Spinal cord (tissue), 10 donors: ENCODE measurements around the gene PRSS21. TPM values are rescaled to one million over a fixed set of nuclear protein-coding genes. Genes with fewer than 3 reads are reported as not detected.
A peak's percentile ranks its signal among the peaks of the same experiment; 100 is the strongest.

Experiments
- DNase-seq, 6 donors: peaks; one replicate each; pipeline versions ENCODE4 v3.0.0 to v3.0.0-alpha.2; 2013 to 2015; ENCODE audit warnings: low spot score in 6 of 6, low read depth in 4 of 6
- H3K27ac ChIP-seq: one replicate; pipeline ENCODE4 v1.5.1; 2013; ENCODE audit warnings: low read depth, low read length, control low read depth
- H3K27me3 ChIP-seq: one replicate; pipeline ENCODE4 v1.6.1; 2013; ENCODE audit warnings: low read length; ENCODE audit not compliant: control insufficient read depth, insufficient read depth
- H3K36me3 ChIP-seq: one replicate; pipeline ENCODE4 v1.6.1; 2013; ENCODE audit warnings: low read length; ENCODE audit not compliant: control insufficient read depth, insufficient read depth
- H3K4me1 ChIP-seq: one replicate; pipeline ENCODE4 v1.6.1; 2013; ENCODE audit warnings: low read length; ENCODE audit not compliant: control insufficient read depth, insufficient read depth
- H3K4me3 ChIP-seq: one replicate; pipeline ENCODE4 v1.5.1; 2013; ENCODE audit warnings: low read depth, low read length, control low read depth
- H3K9me3 ChIP-seq: one replicate; pipeline ENCODE4 v1.6.1; 2013; ENCODE audit warnings: low read length; ENCODE audit not compliant: control insufficient read depth, insufficient read depth
- WGBS: methylation state at CpG from one replicate; pipeline ENCODE4 v1.1.5; 2013; ENCODE audit warnings: missing lambda C conversion rate; ENCODE audit not compliant: insufficient coverage; 5-methylcytosine and 5-hydroxymethylcytosine counted together
- polyA plus RNA-seq, 2 donors: library from polyadenylated mRNA; unstranded; fragments of 120-200 nt; gene quantifications; one replicate each; pipeline ENCODE4 v1.2.1, GENCODE V29; 2013; ENCODE audit not compliant: insufficient read length in 2 of 2
- total RNA-seq, 2 donors: library from RNA; depleted of rRNA in 1 of 2; stranded (reverse); fragments of 120-200 nt in 1 of 2; fragments of >200 nt in 1 of 2; gene quantifications; one replicate each; pipeline versions ENCODE4 v1.2.3 to v1.2.4, GENCODE V29; 2013 to 2014
- donor health status: healthy.

The PRSS21 gene
- total and polyA plus RNA-seq, 4 donors = 0.28 TPM; not detected in 3

DNA sequence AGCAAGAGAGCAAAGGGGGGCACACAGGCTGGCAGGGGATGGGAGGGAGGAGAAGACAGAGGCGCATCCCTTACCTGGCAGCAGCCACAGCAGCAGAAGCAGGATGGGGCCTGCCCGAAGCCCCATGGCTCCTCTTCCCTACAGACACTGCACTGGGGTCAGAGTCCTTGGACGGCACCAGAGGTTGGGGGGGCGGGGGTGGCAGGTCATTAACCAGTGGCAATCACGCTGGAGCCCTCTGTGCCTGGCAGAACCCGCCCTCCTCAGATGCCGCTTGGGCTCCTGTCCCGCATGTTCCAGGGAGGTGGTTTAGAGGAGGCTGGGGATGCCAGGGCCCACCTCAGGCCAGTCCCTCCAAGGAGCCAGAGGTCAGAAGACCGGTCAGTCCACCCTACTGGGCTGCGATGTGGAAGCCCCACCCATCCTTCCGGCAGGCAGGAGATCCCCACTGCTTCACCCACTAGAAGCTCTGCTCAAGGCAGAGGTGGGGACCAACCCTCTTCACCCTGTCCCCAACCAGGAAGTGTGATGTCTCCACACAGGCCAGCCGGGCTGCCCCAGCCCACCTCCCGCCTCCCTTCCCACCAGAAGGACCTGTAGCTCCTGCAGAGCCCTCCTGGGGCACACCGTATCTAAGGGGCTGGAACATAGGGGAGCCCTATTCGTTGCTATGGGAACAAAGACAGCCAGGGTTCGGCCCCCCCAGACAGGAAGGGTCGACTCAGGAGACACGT is 24.7 kb downstream of the PRSS21 start:
- Histone ChIP-seq H3K9me3 (no peaks in the 10 kb centered on the region), H3K4me1 (peaks cover 21% of the 10 kb centered on the region), H3K36me3 (no peaks in the 10 kb centered on the region), H3K27me3 (peaks cover 5% of the 10 kb centered on the region), H3K4me3 (peak overlapping the region; percentile 54), H3K27ac (no peak overlapping the region)
- DNase-seq = no peak
- WGBS = 85% methylated on average over 17 of the region's 18 CpGs

DNA sequence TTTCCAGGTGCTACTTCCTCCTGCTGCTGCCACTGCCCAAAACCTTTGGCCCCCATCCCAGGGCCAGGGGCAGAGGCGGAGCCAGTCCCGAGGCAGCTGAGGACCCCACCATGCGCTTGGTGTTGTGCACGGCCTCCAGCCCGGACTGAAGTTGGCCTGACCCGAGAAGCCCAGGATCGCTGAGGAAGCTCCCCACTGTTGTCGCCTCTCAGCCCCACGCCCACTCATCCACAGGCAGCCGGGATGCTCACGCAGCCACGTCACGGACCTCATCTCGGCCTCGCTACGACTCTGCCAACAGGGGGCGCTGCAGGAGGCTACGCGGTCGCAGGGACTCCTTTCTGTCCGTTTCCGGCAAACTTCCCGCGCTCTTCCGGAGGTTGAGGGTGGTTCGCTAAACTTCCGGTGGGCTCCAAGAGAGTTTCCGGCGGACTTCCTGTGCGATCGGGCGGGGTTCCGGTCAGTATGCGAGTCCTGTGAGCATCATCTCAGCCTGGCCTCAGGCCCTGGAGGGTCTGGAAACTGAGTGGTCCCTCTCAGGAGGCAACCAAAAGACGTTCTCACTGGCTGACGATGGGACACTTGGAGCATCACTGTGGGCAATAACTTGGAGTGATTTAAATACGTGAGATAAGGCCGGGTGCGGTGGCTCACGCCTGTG is 25.4 kb downstream of the PRSS21 start:
- Histone ChIP-seq H3K27ac (no peak overlapping the region), H3K9me3 (no peaks in the 10 kb centered on the region), H3K36me3 (no peaks in the 10 kb centered on the region), H3K4me3 (peak overlapping the region; percentile 54), H3K4me1 (peaks cover 21% of the 10 kb centered on the region), H3K27me3 (peaks cover 5% of the 10 kb centered on the region)
- DNase-seq = peak in 4 of 6 donors; percentile 35 to 78 (median 38)
- 39% methylated on average over 40 of the region's 40 CpGs for WGBS

DNA sequence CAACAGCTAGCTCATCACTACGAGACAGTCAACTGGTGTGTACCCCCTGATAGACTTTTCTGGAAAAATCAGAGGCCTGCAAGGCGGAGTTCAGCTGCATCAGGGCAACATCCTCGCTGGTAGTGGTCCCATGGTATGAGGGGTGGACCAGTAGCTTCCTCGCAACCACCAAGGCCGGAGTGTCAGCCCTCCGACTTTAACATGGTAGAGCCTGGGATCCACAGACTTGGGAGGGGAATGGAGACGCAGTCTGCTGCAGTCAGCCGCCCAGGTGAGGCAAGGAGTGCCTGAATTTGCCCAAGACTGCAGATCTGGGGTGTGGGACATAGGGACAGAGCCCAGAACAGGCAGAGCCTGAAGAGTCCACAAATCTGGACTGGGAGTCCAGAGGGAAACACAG is 26.5 kb downstream of the PRSS21 start:
- H3K9me3 ChIP-seq = peaks cover 2% of the 10 kb centered on the region
- H3K27me3 ChIP-seq = peaks cover 5% of the 10 kb centered on the region
- H3K4me3 ChIP-seq = no peak overlapping the region
- H3K36me3 ChIP-seq = no peaks in the 10 kb centered on the region
- no peak for DNase-seq
- no peak overlapping the region for H3K27ac ChIP-seq
- 81% methylated on average over 7 of the region's 8 CpGs for WGBS
- H3K4me1 ChIP-seq = peaks cover 18% of the 10 kb centered on the region

DNA sequence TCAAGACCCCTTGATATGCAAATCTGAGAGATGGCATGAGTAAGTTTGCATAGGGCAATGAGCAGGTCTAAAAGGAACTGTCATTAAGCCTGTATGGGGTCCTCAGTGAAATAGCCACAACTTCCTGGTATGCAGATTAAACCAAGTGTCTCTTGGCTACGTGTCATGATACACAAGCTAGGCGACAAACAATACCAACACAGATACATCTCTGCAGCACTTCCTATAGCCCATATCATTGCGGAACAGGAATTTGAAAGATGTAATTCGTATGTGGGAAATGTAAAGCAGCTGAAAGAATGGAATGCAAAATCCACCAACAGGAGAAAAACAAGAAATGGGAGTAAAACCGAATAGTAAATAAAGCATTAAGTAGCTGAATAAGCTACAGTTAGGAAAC is 28.1 kb downstream of the PRSS21 start:
- H3K27ac ChIP-seq = no peak overlapping the region
- no peak for DNase-seq

DNA sequence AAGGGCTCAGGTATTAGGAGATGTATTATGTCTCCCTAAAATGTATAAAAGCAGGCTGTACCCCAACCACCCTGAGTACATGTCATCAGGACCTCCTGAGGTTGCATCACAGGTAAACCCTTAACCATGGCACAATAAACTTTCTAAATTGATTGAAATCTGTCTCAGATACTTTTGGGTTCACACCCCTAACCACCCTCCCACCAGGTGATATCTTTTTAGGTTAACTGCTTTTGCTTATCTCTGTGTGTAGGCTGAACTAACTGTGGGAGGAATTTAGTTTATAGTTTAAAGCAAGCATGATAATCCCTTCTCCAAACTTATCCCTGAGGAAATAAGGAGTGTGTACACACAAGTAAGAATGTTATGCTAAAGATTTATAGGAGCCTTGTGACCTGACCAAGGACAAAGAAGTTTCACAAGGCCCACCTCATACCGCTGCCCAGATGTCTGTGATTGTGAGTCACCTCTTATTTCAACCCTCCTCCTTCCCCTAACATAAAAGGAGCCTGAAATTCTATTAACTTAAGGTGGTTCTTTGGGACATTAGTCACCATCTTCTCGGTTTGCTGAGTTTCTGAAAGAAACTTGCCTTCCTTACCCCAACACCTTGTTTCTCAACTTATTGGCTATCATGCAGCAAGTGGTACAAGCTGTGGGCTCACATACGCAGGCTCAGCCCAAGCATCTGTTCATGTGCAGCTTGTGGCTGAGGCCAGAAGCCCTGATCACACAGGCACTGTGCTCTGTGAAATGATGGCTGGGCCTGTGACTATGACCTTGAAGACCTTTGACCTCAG is 29.7 kb downstream of the PRSS21 start:
- Histone ChIP-seq H3K27me3 (peaks cover 8% of the 10 kb centered on the region), H3K27ac (no peak overlapping the region)
- no peak for DNase-seq

More for the DNA sequence above, 28.1 kb downstream of the PRSS21 start:
- H3K4me3 ChIP-seq = no peak overlapping the region
- H3K27me3 ChIP-seq = peaks cover 8% of the 10 kb centered on the region
- 64% methylated on average over 2 of the region's 5 CpGs for WGBS
- peaks cover 11% of the 10 kb centered on the region for H3K4me1 ChIP-seq
- H3K9me3 ChIP-seq = peaks cover 2% of the 10 kb centered on the region
- H3K36me3 ChIP-seq = no peaks in the 10 kb centered on the region

DNA sequence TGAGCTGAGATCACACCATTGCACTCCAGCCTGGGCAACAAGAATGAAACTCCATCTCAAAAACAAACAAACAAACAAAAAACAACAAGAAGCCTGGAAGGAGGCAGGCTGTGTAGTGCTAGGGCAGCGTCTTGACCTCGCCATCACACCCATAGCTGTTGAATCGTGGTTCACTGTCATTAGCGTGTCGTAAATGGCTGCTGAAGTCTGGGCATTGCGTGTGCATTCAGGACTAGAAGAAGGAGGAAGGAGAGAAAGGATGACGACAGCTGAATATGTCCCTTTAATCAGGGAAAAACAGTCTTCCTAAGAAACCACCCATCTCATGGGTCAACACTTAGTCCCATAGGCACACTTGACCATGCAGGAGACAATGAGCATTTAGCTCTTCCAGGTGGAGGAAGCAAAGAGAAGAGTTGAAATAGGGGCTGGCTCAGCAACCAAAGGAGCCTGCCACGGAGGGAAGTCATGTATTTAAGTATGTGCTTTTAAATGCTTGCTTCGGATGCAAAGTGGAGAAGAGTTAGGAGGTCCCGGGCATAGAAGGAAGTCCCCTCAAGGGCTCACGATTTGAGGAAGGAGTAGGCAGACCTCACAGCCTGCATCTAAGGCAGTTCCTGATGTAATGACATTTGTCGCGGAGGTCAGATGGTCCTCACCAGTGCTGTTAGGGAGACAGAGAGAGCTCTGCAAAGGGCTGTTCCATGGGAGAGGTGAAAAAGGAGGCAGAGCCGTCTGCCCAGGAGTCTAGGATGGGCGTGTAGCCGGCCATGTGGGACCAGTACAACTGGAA is 32.1 kb downstream of the PRSS21 start:
- 72% methylated on average over 14 of the region's 16 CpGs for WGBS
- Histone ChIP-seq H3K27ac (no peak overlapping the region), H3K9me3 (peaks cover 2% of the 10 kb centered on the region), H3K36me3 (no peaks in the 10 kb centered on the region), H3K4me1 (no peaks in the 10 kb centered on the region), H3K4me3 (no peak overlapping the region), H3K27me3 (peaks cover 13% of the 10 kb centered on the region)
- DNase-seq = no peak

More for the DNA sequence above, 29.7 kb downstream of the PRSS21 start:
- peaks cover 10% of the 10 kb centered on the region for H3K4me1 ChIP-seq
- peaks cover 2% of the 10 kb centered on the region for H3K9me3 ChIP-seq
- no peak overlapping the region for H3K4me3 ChIP-seq
- H3K36me3 ChIP-seq = no peaks in the 10 kb centered on the region
- 28% methylated on average over 2 of the region's 3 CpGs for WGBS

DNA sequence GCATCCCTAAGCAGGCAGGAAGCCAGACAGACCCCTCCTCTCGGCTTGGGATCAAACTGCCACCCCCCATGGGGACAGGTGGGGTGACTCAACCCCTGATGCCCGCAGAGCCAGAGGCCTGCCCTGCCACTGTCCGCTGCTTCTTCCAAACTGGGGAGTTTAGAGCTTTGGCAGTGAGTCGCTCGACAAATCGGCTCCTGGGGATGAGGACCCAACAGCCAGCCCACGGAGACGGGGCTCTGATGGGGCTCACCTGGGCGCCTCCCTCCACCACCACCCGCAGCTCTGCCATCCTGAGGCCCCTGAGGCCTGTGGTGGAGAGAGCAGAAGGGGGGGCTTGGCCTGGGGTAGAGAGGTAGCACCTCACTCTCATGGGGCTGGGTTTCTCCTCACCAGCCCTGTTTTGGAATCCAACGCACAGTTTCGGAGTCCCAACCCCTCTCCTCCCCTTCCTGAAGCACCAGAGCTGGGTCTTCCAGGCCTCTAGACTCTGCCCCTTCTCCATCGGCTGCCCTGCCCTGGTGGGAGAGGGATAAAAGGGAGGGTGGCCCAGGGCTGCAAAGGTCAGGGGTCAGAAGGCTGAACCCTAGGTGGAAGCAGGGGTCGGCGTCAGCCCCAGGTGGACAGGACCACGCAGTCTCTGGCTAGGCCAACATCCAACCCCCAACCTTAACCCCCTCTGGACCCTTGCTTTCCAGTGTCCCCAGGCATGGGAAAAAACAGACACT is 35.1 kb downstream of the PRSS21 start:
- no peaks in the 10 kb centered on the region for H3K4me1 ChIP-seq
- H3K27me3 ChIP-seq = peaks cover 27% of the 10 kb centered on the region
- DNase-seq = no peak
- no peaks in the 10 kb centered on the region for H3K36me3 ChIP-seq
- no peak overlapping the region for H3K27ac ChIP-seq
- H3K4me3 ChIP-seq = no peak overlapping the region
- H3K9me3 ChIP-seq = peaks cover 2% of the 10 kb centered on the region
- 87% methylated on average over 7 of the region's 16 CpGs for WGBS

DNA sequence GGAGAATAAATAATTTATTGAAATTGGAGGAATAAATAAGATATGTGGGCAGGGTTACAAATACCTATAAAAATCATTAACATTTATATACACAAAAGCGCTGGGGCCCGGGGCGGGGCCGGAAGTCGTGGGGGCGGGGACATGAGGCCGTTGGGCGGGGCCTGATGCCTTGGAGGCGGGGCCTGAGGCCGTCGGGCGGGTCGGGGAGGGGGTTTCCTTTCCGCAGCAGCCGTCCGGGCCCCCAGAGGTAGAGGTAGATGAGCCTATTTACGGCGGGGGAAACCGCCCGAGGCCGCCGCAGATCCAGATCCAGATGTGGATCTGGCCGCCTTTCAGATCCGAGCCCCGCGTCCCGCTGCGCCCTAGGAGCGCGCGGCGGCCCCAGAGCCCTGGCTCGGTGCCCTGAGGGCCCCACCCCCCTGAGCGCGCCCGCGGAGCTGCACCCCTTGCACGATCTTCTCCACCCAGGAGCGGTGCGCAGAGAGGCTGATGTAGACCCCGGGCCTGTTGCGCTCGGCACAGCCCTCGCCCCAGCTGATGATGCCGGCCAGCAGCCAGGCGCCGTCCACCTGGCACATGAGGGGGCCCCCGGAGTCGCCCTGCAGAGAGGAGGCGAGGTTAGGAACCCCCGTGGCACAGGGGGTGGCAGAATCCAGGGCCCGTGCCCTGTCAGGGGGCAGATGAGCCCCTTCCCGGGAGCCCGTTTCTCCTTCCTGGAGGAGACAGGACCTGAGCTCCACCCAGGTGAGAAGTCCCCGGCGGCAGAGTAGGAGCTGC is 35.9 kb downstream of the PRSS21 start:
- WGBS = 44% methylated on average over 48 of the region's 56 CpGs
- no peak for DNase-seq
- H3K27ac ChIP-seq = no peak overlapping the region
- H3K9me3 ChIP-seq = peaks cover 2% of the 10 kb centered on the region
- H3K36me3 ChIP-seq = no peaks in the 10 kb centered on the region
- no peak overlapping the region for H3K4me3 ChIP-seq
- H3K4me1 ChIP-seq = peaks cover 1% of the 10 kb centered on the region
- peaks cover 35% of the 10 kb centered on the region for H3K27me3 ChIP-seq
